IMR-90 (cell line): ENCODE results near the gene STAP2. TPM values are rescaled to one million over a fixed set of nuclear protein-coding genes. Genes with fewer than 3 reads are reported as not detected.

Experiments used
- ATAC-seq: fragments of 200-7000 bp; cut with Tn5 transposase; 2 replicates; pipeline ENCODE4 v1.9.1; 2020; ENCODE audit warnings: low read depth, mild to moderate bottlenecking, moderate library complexity
- BruUV-seq: library from RNA; stranded (reverse); fragments of 400-500 nt; replicated peaks from 2 replicates; lab custom pipeline; 2021; lab: Mats Ljungman, UMichigan
- CTCF ChIA-PET: fragments of 300-600 bp; formaldehyde crosslinking; extraction: SDS; loops from one replicate; lab custom pipeline; 2021; ENCODE audit warnings: antibody characterized with exemption; lab: Yijun Ruan, JAX
- POLR2A ChIA-PET: fragments of 300-600 bp; sonication (Branson Sonifier 250); formaldehyde crosslinking; loops from one replicate; lab custom pipeline; 2022; ENCODE audit warnings: antibody characterized with exemption; ENCODE audit not compliant: unreplicated experiment; lab: Charles Lee
- DNase-seq: peaks from one replicate; pipeline ENCODE4 v3.0.0; 2013
- H2AFZ ChIP-seq: replicated peaks from 2 replicates; pipeline ENCODE3; 2013; ENCODE audit warnings: low read length, mild to moderate bottlenecking; ENCODE audit not compliant: poor library complexity
- H2AK5ac ChIP-seq: 2 replicates; pipeline ENCODE4 v1.6.1; 2013; ENCODE audit warnings: low read depth, low read length, inconsistent platforms
- H2AK9ac ChIP-seq: replicated peaks from 2 replicates; pipeline ENCODE3; 2013; ENCODE audit warnings: mild to moderate bottlenecking, low read depth, low read length, moderate library complexity; ENCODE audit not compliant: poor library complexity
- H2BK120ac ChIP-seq: 2 replicates; pipeline ENCODE4 v1.6.1; 2013; ENCODE audit warnings: low read depth, low read length, inconsistent platforms
- H2BK15ac ChIP-seq: 3 replicates; pipeline ENCODE4 v1.6.1; 2013; ENCODE audit warnings: low read depth, low read length, inconsistent platforms
- H2BK20ac ChIP-seq: 2 replicates; pipeline ENCODE4 v1.6.1; 2013; ENCODE audit warnings: low read depth, mild to moderate bottlenecking, inconsistent platforms, low read length, moderate library complexity
- H2BK5ac ChIP-seq: 2 replicates; pipeline ENCODE4 v1.6.1; 2013; ENCODE audit warnings: mild to moderate bottlenecking, low read depth, low read length, inconsistent platforms; ENCODE audit not compliant: poor library complexity, severe bottlenecking
- H3K14ac ChIP-seq: replicated peaks from 2 replicates; pipeline ENCODE4 v1.6.1; 2013; ENCODE audit warnings: low read depth, low read length, inconsistent platforms
- H3K18ac ChIP-seq: 2 replicates; pipeline ENCODE4 v1.6.1; 2013; ENCODE audit warnings: low read depth, low read length, control low read depth
- H3K23ac ChIP-seq: 2 replicates; pipeline ENCODE4 v1.6.1; 2013; ENCODE audit warnings: low read depth, low read length, inconsistent platforms
- H3K27ac ChIP-seq: 2 replicates; pipeline ENCODE4 v1.5.1; 2013; ENCODE audit warnings: mild to moderate bottlenecking, control low read depth, low read length; ENCODE audit not compliant: insufficient read depth
- H3K27me3 ChIP-seq: 2 replicates; pipeline ENCODE4 v1.6.1; 2013; ENCODE audit warnings: low read length; ENCODE audit not compliant: control insufficient read depth, insufficient read depth
- H3K36me3 ChIP-seq: 2 replicates; pipeline ENCODE4 v1.6.1; 2013; ENCODE audit warnings: low read length, mixed read lengths; ENCODE audit not compliant: control insufficient read depth, insufficient read depth
- H3K4ac ChIP-seq: 2 replicates; pipeline ENCODE4 v1.6.1; 2013; ENCODE audit warnings: low read depth, low read length, inconsistent platforms
- H3K4me1 ChIP-seq: 2 replicates; pipeline ENCODE4 v1.6.1; 2013; ENCODE audit warnings: low read length, mixed read lengths; ENCODE audit not compliant: control insufficient read depth, insufficient read depth
- H3K4me2 ChIP-seq: 2 replicates; pipeline ENCODE4 v1.6.1; 2013; ENCODE audit warnings: low read depth, mild to moderate bottlenecking, control low read depth, low read length, moderate library complexity
- H3K4me3 ChIP-seq: 2 replicates; pipeline ENCODE4 v1.5.1; 2013; ENCODE audit warnings: low read depth, mild to moderate bottlenecking, control low read depth, low read length, moderate library complexity; ENCODE audit not compliant: insufficient read depth
- H3K56ac ChIP-seq: 2 replicates; pipeline ENCODE4 v1.6.1; 2013; ENCODE audit warnings: low read length, inconsistent platforms; ENCODE audit not compliant: insufficient read depth; ENCODE audit errors: extremely low read depth
- H3K79me1 ChIP-seq, 2 experiments: 2 replicates each; pipeline ENCODE4 v1.6.1; 2013; ENCODE audit warnings: low read length in 2 of 2, inconsistent platforms in 1 of 2, low read depth in 1 of 2
- H3K9ac ChIP-seq: 2 replicates; pipeline ENCODE4 v1.6.1; 2013; ENCODE audit warnings: low read depth, low read length, control low read depth
- H3K9me1 ChIP-seq: 2 replicates; pipeline ENCODE4 v1.6.1; 2013; ENCODE audit warnings: low read length, inconsistent platforms; ENCODE audit not compliant: insufficient read depth
- H3K9me3 ChIP-seq: 2 replicates; pipeline ENCODE4 v1.6.1; 2013; ENCODE audit warnings: low read length; ENCODE audit not compliant: control insufficient read depth, insufficient read depth
- H4K20me1 ChIP-seq: 2 replicates; pipeline ENCODE4 v1.6.1; 2013; ENCODE audit warnings: low read length, inconsistent platforms; ENCODE audit not compliant: insufficient read depth
- H4K5ac ChIP-seq: 2 replicates; pipeline ENCODE4 v1.6.1; 2013; ENCODE audit warnings: mild to moderate bottlenecking, low read depth, low read length, control low read depth
- H4K8ac ChIP-seq, 2 experiments: 2 replicates each; pipeline ENCODE4 v1.6.1; 2013; ENCODE audit warnings: low read depth in 2 of 2, low read length in 2 of 2, control low read depth in 1 of 2, inconsistent platforms in 1 of 2
- H4K91ac ChIP-seq: 2 replicates; pipeline ENCODE4 v1.6.1; 2013; ENCODE audit warnings: low read depth, low read length, inconsistent platforms; ENCODE audit not compliant: insufficient read depth
- CEBPB ChIP-seq: IDR thresholded peaks from 2 replicates; pipeline ENCODE4 v1.6.1; 2012; ENCODE audit warnings: low read depth, low read length, improper control_type of control experiment
- CHD1 ChIP-seq: IDR thresholded peaks from 2 replicates; pipeline ENCODE4 v1.6.1; 2012; ENCODE audit warnings: low read depth, low read length, improper control_type of control experiment
- FOS ChIP-seq: fragments of 150-350 bp; IDR thresholded peaks from 2 replicates; pipeline ENCODE4 v1.6.1; 2016; ENCODE audit warnings: low read depth, low read length
- MAZ ChIP-seq: IDR thresholded peaks from 2 replicates; pipeline ENCODE4 v1.6.1; 2012; ENCODE audit warnings: low read depth, mild to moderate bottlenecking, low read length, improper control_type of control experiment, moderate library complexity, borderline replicate concordance
- POLR2A ChIP-seq: IDR thresholded peaks from 2 replicates; pipeline ENCODE4 v1.6.1; 2012; ENCODE audit warnings: mild to moderate bottlenecking, low read depth, low read length
- SMC3 ChIP-seq: fragments of 150-350 bp; IDR thresholded peaks from 2 replicates; pipeline ENCODE4 v1.6.1; 2016; ENCODE audit warnings: low read depth, mild to moderate bottlenecking, antibody characterized with exemption, low read length, moderate library complexity
- WGBS, 2 experiments: methylation state at CpG; one replicate each; pipeline versions ENCODE4 v1.1.5 to v1.1.7; 2013; ENCODE audit warnings: missing lambda C conversion rate in 2 of 2; ENCODE audit not compliant: insufficient read length in 1 of 2; ENCODE audit errors: extremely low coverage in 2 of 2; 5-methylcytosine and 5-hydroxymethylcytosine counted together
- dilution Hi-C: fragments of 300-500 bp; cut with HindIII; formaldehyde crosslinking; loops from one replicate; pipeline ENCODE4 v1.14.3; 2018; ENCODE audit warnings: low sequenced_read_pairs; ENCODE audit not compliant: unreplicated experiment
- in situ Hi-C: fragments of 300-500 bp; cut with MboI; formaldehyde crosslinking; loops from 3 replicates; pipeline ENCODE4 v1.14.3; 2019; ENCODE audit warnings: low sequenced_read_pairs, inconsistent platforms, mixed read lengths
- intact Hi-C: fragments of 100-400 bp; cut with micrococcal nuclease; formaldehyde crosslinking; loops from 2 replicates; pipeline ENCODE4 v1.10.0; 2022
- polyA plus RNA-seq, 3 experiments: library from polyadenylated mRNA; depleted of rRNA; stranded (reverse); fragments of >200 nt; gene quantifications; 2 replicates each; pipeline ENCODE4 v1.2.3, GENCODE V29; 2012; ENCODE audit warnings: low replicate concordance in 1 of 3
- total RNA-seq: library from RNA; depleted of rRNA; stranded (reverse); fragments of >200 nt; gene quantifications from 2 replicates; pipeline ENCODE4 v1.2.3, GENCODE V29; 2012
- TF ChIP-seq, protein P1 (sequence below): fragments of 150-350 bp; IDR thresholded peaks from 2 replicates; pipeline ENCODE4 v1.6.1; 2016; ENCODE audit warnings: low read depth, mild to moderate bottlenecking, low read length, moderate library complexity, borderline replicate concordance

STAP2 gene
- total and polyA plus RNA-seq, 2 of the 4 experiments (the other 2 are of a cell fraction): 1.3 to 3.4 TPM

DNA sequence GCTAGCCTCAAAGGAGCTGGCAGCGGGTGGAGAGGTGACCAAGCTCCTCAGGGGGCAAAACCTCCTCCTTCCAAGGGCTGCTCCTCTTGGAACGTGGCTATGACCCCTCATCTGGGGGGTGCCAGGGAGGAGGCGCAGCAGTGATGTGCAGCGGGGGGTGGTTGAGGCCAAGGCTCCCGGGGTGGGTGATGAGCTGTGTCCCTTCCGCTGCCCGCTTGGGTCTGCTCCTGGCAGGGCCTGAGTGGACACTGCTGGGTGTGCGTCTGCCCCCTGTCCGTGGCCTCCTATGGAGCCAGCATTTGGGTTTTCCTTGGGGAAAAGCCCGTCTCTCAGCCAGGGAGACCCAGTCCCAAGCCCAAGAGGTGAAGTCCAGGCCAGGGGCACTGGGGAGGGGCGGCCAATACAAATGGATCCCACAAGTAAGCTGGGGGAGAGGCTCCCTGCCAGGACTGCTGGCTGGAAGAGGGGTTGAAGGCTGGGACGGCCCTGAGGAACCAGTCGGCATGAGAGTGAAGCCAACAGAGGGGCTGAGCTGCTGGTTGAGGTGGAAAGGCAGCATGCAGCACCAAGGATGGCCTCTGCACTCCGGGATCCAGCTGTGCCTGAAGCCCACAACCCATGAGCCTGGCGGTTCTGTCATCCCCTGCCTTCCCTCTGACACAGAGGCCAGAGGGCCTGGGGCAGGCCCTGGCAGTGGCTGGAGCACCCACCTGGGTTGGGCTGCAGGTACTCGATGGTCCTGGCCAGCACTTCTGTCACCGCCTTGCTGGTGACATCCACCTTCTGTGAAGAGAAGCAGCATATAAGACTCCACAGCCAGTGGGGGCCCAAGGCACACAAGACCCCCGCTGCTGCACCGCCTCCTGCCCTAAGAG is 27.4 kb upstream of the STAP2 start (continued):
- TF ChIP-seq CEBPB: no peak

DNA sequence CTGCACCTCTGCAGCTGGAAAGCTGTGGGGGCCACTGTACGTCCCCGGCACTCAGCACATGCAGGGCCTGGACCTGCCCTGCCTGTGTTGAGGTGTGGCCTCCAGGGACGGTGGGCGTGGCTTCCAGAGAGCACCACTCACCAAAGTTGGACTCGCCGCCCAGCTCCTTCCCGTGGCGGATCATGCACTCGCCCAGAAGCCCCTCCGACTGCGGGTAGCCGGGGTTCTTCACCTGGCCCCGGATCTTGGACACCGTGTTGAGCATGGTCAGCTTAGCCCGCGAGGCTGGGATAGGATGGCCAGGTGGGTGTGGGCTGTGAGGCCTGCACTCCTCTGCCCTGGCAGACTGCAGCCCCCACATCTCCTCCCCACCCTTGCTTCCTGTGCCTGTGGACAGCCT is 26.7 kb upstream of the STAP2 start:
- Histone ChIP-seq H3K27me3 (no peaks in the 10 kb centered on the region), H4K8ac (no peak overlapping the region), H3K4me1 (peaks cover 23% of the 10 kb centered on the region), H2AK9ac (no peak overlapping the region), H3K36me3 (peaks cover 54% of the 10 kb centered on the region), H3K9ac (no peak overlapping the region), H3K9me3 (no peaks in the 10 kb centered on the region), H2BK5ac (no peak overlapping the region), H2AK5ac (no peak overlapping the region), H2BK120ac (no peak overlapping the region), H4K91ac (no peak overlapping the region), H2BK15ac (no peak overlapping the region), H3K56ac (no peak overlapping the region), H4K5ac (no peak overlapping the region), H3K27ac (no peak overlapping the region), H2AFZ (no peak overlapping the region), H3K4me2 (no peak overlapping the region), H3K23ac (no peak overlapping the region), H3K79me1 (peaks cover 8 to 66% of the 10 kb centered on the region in 2 experiments), H3K18ac (no peak overlapping the region), H3K14ac (no peak overlapping the region), H3K9me1 (peaks cover 12% of the 10 kb centered on the region), H4K20me1 (peaks cover 33% of the 10 kb centered on the region), H3K4me3 (no peak overlapping the region), H3K4ac (no peak overlapping the region), H2BK20ac (no peak overlapping the region)
- intact Hi-C loops: no loop called here
- dilution Hi-C loops: no loop called here
- CTCF ChIA-PET: no interaction called here
- 98% methylated on average over 6 of the region's 16 CpGs; no CpG with 5 or more reads in 1 of the 2 experiments for WGBS, 2 experiments
- DNase-seq (no peak), ATAC-seq (no peak)
- no TSS peak for BruUV-seq
- in situ Hi-C loops: no loop called here
- POLR2A ChIA-PET: no interaction called here
- no peak for TF ChIP-seq CEBPB
- TF ChIP-seq, protein P1, sequence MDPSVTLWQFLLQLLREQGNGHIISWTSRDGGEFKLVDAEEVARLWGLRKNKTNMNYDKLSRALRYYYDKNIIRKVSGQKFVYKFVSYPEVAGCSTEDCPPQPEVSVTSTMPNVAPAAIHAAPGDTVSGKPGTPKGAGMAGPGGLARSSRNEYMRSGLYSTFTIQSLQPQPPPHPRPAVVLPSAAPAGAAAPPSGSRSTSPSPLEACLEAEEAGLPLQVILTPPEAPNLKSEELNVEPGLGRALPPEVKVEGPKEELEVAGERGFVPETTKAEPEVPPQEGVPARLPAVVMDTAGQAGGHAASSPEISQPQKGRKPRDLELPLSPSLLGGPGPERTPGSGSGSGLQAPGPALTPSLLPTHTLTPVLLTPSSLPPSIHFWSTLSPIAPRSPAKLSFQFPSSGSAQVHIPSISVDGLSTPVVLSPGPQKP: no peak
- TF ChIP-seq POLR2A: no peak
- no peak for TF ChIP-seq FOS
- TF ChIP-seq SMC3: no peak
- no peak for TF ChIP-seq CHD1
- no peak for TF ChIP-seq MAZ
